GM23338 (cell line): ENCODE results near the gene TAF3.

Experiments used
- CREB1 ChIP-seq: fragments of 250-450 bp; sonication (Bioruptor Pico); IDR thresholded peaks from 2 replicates; pipeline ENCODE4 v1.5.0; 2020; ENCODE audit warnings: low read depth, mild to moderate bottlenecking, moderate library complexity
- CTCF ChIP-seq, 2 experiments: fragments of 200-600 bp in 1 of 2; sonication (generic) in 1 of 2; conservative IDR thresholded peaks; 2 replicates each; pipeline versions ENCODE4 v1.5.1 to v1.6.1; 2016 to 2017; ENCODE audit warnings: antibody characterized with exemption in 2 of 2, low read depth in 2 of 2, mild to moderate bottlenecking in 2 of 2, moderate library complexity in 1 of 2
- EZH2 ChIP-seq: fragments of 200-600 bp; sonication (generic); IDR thresholded peaks from one replicate; pipeline ENCODE4 v1.8.0; 2017; ENCODE audit warnings: antibody characterized with exemption, mild to moderate bottlenecking, low read depth; ENCODE audit not compliant: unreplicated experiment
- POLR2AphosphoS5 ChIP-seq: IDR thresholded peaks from 2 replicates; pipeline ENCODE4 v1.6.1; 2016; ENCODE audit warnings: antibody characterized with exemption, low read depth
- STAT1 ChIP-seq: IDR thresholded peaks from one replicate; pipeline ENCODE4 v1.6.1; 2016; ENCODE audit warnings: antibody characterized with exemption; ENCODE audit not compliant: unreplicated experiment

GRCh38 chr10:7968510-7969112 lies 150.3 kb downstream of the TAF3 start:
- TF ChIP-seq CTCF (conservative IDR thresholded peaks at IDR 0.05; ENCODE audit: low read depth in 2 of 2) (no peak), POLR2AphosphoS5 (no peak), CREB1 (CRISPR knock-in tag) (no peak), EZH2 (no peak), STAT1 (no peak)
